Suppressor macrophage treated with lipopolysaccharide for 1 hour (primary cell): ENCODE data around the gene LXN.
A peak's percentile ranks its signal among the peaks of the same experiment; 100 is the strongest.

Source experiments
- DNase-seq, 3 donors: peaks; one replicate each; pipeline ENCODE4 v3.0.0-alpha.2; 2020 to 2022

Gene LXN

GRCh38 chr3:158668506-158668905 lies 3.9 kb downstream of the LXN start:
- DNase-seq: no peak

DNA sequence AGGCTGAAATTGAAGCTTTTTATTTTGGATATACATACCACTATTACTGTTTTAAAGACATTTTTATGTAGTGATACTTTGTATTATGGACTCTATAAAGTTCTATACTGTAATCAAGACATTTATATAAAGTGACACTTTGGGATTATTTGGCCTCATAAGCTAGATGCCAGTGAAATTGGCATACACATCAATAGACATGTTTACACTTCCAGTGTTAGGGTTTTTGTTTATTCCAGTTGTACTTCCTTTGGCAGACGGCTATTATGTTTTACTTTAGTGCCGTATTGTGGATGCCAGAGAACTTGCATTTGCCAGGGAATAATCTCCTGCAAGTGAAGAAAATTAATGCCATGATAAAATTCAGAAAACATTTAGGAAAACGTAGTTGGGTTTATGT lies 6.0 kb downstream of the LXN start:
- no peak for DNase-seq

GRCh38 chr3:158663832-158664231 lies 8.6 kb downstream of the LXN start:
- no peak for DNase-seq

DNA sequence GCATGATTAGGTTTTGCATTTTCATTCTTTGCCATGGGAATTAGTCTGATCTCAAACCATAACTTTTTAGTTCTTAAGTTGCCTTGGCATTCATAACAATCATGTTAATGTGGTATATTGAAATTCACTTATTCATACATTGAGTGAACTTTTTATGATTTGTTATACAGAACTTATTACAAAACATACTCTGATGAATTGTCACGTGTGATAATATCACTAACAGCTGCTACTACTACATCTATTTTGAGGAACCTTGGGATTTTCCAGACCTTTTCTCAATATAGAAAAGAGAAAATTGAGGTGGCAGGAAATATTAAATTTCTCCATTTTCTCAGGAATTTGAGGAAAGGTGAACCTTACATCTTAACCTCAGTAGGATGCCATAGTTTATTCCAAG lies 9.2 kb downstream of the LXN start:
- DNase-seq: peak; percentile 36 to 63 (median 48)

DNA sequence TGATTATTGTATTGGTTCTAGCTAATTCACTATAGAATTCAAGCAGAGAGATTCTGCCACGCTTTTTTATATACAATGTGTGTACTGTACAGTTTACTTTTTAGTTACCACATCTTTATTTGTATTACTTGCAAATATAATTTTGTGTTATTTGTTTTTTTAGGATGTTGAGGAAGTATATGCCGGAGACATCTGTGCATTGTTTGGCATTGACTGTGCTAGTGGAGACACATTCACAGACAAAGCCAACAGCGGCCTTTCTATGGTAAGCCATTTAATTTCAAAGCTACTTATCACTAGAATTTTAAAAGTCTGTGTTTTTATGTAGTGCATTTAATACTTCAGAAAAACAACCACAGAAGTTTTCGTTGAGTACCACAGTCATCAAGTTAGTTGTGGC lies 11.7 kb downstream of the LXN start:
- no peak for DNase-seq

DNA sequence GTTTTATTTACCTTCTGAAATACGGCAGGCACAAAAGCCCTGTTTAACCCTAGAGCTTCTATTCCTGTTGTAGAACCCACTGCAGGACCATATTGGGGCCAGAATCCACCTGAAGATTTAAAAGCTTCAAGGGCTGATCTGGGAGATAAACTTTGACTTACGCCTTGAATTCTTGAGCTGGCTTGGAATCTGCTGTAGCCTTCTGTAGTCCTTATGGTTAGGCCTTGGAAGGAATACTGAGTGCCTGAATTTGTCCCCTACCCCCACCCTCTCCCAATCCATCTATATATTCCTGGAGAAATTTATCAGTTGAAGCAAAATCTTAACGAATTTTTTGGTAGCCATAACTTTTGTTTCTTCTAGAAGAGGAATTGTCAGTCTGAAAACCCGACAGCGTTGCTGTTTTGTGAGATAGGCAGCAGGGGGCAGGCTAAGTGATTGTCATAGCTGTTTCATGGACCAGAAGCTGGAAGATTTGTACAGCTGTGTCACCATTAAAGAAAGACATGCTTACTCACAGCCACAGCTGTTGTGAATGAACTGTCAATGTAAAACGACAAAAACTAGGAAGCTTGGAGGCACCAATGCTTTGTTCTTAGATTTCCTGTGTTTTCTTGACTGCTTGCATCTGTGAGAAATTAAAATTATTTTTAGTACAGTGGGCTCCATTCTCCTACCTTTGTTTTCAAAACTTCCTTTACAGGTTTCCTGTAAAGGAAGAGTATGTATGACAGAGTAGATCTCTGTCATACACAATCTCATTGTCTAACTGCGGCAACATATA lies 12.8 kb downstream of the LXN start:
- DNase-seq: peak; percentile 79 to 82 (median 79)

- no peak for DNase-seq
Measured at GRCh38 chr3:158658889-158659288, 13.6 kb downstream of the LXN start.

GRCh38 chr3:158652463-158652862 lies 20.0 kb downstream of the LXN start:
- no peak for DNase-seq

DNA sequence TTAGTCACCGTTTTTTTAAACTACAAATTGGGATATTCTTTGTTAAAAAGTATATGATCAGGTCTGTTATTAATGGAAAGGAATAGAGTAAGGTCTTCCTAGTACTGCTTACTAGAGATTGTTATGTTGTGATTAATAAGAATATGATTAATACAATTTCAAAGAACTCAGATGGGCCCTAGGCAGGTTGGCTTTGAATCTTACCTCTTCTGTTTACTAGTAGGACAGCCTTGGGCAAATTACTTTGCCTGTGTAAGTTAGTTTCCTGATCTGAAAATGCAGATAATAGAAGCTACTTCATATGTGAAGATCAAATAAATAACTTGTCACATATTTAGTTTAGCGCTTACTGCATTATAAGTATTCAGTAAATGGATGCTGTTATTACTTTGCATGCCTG lies 21.3 kb downstream of the LXN start:
- DNase-seq: no peak

DNA sequence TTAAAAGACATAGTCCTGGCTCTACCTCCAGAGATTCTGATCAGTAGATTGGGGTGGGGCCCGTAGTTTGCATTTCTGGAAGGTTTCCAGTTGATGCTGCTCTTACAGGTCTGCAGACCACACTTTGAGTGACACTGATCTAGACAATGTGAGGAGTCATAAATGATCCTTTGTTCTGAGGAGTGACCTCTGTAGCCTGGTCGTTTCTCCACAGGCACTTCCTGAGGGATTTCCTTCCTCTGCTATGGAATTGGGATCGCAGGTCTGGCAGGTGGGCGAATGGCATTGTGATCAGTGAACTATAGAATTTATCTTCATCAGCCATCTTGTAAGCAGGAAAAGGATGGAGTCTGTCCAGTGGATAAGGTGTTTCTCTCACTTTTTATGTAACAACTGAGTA lies 22.7 kb downstream of the LXN start:
- DNase-seq: no peak

GRCh38 chr3:158644345-158644908 lies 28.0 kb downstream of the LXN start, which contains the start of gene GFM1:
TSS of gene GFM1 (plus strand) at chr3:158644527. CDS start at chr3:158644635, 108 bp downstream.
- DNase-seq: peak; percentile 95 to 97 (median 96)

- DNase-seq: peak in 2 of 3 donors; percentile 15 to 33
Measured at GRCh38 chr3:158642474-158643210, 29.8 kb downstream of the LXN start.

DNA sequence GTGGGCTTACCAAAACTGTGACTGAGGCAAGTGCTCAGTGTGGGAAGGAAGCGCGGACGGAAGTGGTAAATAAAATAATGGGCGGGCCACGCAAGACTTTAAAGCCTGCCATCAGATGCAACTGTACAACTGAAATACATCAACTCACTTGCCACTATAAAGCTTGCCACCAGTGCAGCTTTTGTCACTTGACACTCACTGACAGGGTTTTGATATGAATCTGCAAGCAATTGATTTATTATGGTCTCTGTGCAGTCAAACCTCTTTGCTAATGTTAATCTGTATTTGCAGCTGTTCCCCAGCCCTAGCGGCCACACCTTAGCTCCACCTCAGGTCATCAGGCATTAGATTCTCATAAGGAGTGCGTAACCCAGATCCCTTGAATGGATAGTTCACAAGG lies 30.4 kb downstream of the LXN start:
- no peak for DNase-seq

DNA sequence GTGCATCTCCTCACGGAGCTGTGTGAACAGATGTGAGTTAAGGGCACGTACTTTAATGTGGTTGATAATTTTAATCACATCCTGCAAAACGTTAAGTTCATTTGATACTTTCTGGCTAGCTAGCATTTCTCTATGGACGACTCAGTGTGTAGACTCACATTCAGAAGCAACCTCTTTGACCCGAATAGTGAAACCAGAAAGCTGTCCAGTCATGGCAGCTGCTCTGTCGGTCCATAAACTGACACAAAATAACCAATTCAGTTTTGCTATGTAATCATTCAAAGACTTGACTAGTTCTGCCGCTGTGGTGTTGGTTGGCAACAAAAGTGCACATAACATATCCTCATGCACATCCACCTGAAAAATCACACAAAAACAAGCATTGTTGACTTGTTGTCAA lies 31.8 kb downstream of the LXN start:
- no peak for DNase-seq

- no peak for DNase-seq
Measured at GRCh38 chr3:158631981-158632380, 40.5 kb downstream of the LXN start.

DNA sequence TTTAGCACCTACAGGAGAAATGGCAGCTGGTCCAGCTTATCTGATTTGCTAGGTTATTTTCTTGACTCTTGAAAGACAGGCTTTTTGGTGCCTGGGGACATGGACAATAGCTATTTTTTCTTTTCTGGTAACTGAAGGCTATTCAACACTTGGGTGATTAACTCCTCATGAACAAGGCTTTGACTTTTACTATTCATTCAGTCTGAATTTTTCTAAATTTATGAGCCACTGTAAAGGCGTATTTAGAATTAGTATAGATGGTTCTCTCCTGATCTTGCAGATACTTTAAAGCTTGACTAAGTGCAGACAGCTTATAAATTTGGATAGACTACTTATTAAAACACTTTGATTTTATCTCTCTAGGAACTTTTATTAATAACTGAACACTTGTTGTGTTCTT lies 46.6 kb downstream of the LXN start:
- no peak for DNase-seq

DNA sequence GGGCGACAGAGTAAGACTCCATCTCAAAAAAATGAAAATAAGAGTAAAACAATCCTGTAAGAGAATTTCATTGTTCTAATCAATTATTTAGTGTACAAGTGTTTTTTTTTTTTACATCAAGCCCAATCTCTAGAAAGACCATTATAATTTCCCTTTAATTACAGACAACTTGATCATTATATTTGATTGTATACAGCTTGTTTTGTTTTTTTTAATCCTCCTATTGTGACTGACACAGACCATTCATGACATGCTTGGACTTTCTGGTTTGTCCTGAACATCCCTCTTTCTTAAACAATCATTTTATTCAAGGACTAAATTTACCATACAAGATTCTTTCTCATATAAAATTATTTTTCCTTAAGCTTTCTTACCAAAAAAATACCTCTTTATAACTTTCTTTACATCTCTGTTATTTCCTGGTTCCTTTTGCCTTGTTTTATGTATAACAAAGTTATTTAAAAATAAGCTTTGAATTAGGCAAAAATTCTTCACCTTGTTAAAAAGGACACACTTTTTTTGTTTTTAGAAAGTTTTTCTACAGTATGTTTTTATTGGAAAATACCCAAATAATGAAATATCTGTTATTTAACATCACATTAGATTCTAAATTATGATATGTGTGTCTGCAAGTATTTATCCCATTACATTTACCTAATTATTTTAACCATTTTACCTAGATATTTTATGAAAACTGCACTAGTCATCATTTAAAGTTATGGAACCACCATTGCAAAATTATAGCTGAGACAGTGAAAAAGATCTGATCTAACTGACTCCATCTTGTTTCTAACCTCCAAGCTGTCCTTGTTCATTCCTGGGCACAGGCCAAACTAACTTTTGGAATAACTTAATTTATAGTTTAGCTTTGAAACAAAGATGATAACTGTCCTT lies 54.2 kb downstream of the LXN start:
- DNase-seq: no peak
